ENCODE results near the gene PSMG2. TPM values are rescaled to one million over a fixed set of nuclear protein-coding genes. Genes with fewer than 3 reads are reported as not detected.
A peak's percentile ranks its signal among the peaks of the same experiment; 100 is the strongest.

Gene PSMG2
- total and polyA plus RNA-seq, 2 of the 4 experiments (the other 2 are of a cell fraction), result 34.4 to 59.5 TPM

DNA sequence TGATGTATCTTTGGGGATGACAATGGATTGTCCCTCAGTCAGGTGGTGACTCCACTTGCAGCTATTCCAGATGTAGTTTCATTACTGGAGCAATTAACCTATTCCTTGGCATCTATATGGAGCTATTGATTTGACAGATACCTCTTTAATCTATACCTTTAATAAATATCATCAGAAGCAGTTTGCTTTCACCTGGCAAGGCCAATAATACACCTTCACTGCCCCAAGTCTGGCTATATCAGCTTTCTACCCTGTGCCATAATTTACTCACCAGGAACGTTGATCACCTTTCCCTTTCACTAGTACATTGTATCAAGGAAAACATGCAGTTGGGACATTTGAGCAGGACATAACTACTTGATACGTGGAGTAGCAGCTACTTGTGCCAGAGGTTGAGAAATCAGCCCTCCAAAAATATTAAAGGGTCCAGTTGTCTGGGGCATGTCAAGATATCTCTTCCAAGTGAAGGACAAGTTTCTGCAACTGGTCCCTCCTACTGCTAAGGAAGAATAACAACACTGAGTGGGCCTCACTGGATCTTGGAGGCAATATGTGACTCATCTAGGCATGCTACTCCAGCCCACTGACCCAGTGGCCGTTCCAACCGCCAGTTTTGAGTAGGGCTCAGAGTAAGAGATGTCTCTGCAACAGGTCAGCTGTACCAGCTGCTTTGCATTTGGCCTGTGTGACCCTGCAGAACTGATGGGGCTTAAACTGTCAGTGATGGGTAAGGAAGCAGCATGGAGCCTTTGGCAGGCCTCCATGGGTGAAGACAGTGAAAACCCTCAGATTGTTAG is 67.0 kb downstream of the PSMG2 start:
- peak; percentile 46 for DNase-seq
- Histone ChIP-seq H4K91ac (ENCODE audit: insufficient read depth, low read depth, low read length) (no peak overlapping the region), H3K18ac (ENCODE audit: low read depth, low read length) (no peak overlapping the region), H3K4me2 (ENCODE audit: low read depth, low read length) (no peak overlapping the region), H2BK20ac (ENCODE audit: low read depth, low read length) (no peak overlapping the region), H3K9me3 (ENCODE audit: control insufficient read depth, insufficient read depth, low read length) (no peaks in the 10 kb centered on the region), H2BK120ac (ENCODE audit: low read depth, low read length) (no peak overlapping the region), H3K9me1 (ENCODE audit: insufficient read depth, low read length) (no peaks in the 10 kb centered on the region), H3K4me1 (ENCODE audit: control insufficient read depth, insufficient read depth, low read length) (peaks cover 3% of the 10 kb centered on the region; the same call in 1 of the 2 replicates), H2BK15ac (ENCODE audit: low read depth, low read length) (no peak overlapping the region), H4K5ac (ENCODE audit: low read depth, low read length) (no peak overlapping the region), H4K8ac (ENCODE audit: low read depth in 2 of 2, low read length in 2 of 2) (no peak overlapping the region), H4K20me1 (ENCODE audit: insufficient read depth, low read length) (no peaks in the 10 kb centered on the region), H2AK5ac (ENCODE audit: low read depth, low read length) (no peak overlapping the region), H2AFZ (replicated peaks; ENCODE audit: low read length, poor library complexity) (peak overlapping the region; percentile 44), H3K56ac (ENCODE audit: extremely low read depth, insufficient read depth, low read length) (no peak overlapping the region), H2AK9ac (replicated peaks; ENCODE audit: low read depth, low read length, poor library complexity) (no peak overlapping the region), H3K14ac (replicated peaks; ENCODE audit: low read depth, low read length) (no peak overlapping the region), H2BK5ac (ENCODE audit: low read depth, low read length, poor library complexity, severe bottlenecking) (no peak overlapping the region), H3K36me3 (ENCODE audit: control insufficient read depth, insufficient read depth, low read length) (no peaks in the 10 kb centered on the region), H3K27ac (ENCODE audit: insufficient read depth, low read length) (no peak overlapping the region), H3K79me1 (ENCODE audit: low read depth in 1 of 2, low read length in 2 of 2) (no peaks in the 10 kb centered on the region), H3K9ac (ENCODE audit: low read depth, low read length) (no peak overlapping the region), H3K27me3 (ENCODE audit: control insufficient read depth, insufficient read depth, low read length) (no peaks in the 10 kb centered on the region; the same call in 1 of the 2 replicates), H3K4me3 (ENCODE audit: insufficient read depth, low read depth, low read length) (no peak overlapping the region), H3K23ac (ENCODE audit: low read depth, low read length) (no peak overlapping the region), H3K4ac (ENCODE audit: low read depth, low read length) (no peak overlapping the region)
- ATAC-seq (ENCODE audit: low read depth), result peak; percentile 59
- TF ChIP-seq FOS (IDR thresholded peaks at IDR 0.05; ENCODE audit: low read depth, low read length), result no peak
- TF ChIP-seq RFX5 (IDR thresholded peaks at IDR 0.05; ENCODE audit: low read depth, low read length), result no peak
- no peak for TF ChIP-seq CEBPB (IDR thresholded peaks at IDR 0.05; ENCODE audit: low read depth, low read length)
- TF ChIP-seq SMC3 (IDR thresholded peaks at IDR 0.05; ENCODE audit: low read depth, low read length), result no peak
- no peak for TF ChIP-seq CHD1 (IDR thresholded peaks at IDR 0.05; ENCODE audit: low read depth, low read length)
- TF ChIP-seq MAZ (IDR thresholded peaks at IDR 0.05; ENCODE audit: borderline replicate concordance, low read depth, low read length), result no peak
- no peak for TF ChIP-seq MXI1 (IDR thresholded peaks at IDR 0.05; ENCODE audit: borderline replicate concordance, low read depth, low read length)
- TF ChIP-seq NFE2L2 (IDR thresholded peaks at IDR 0.05; ENCODE audit: low read depth, low read length), result no peak
- TF ChIP-seq, protein P1, sequence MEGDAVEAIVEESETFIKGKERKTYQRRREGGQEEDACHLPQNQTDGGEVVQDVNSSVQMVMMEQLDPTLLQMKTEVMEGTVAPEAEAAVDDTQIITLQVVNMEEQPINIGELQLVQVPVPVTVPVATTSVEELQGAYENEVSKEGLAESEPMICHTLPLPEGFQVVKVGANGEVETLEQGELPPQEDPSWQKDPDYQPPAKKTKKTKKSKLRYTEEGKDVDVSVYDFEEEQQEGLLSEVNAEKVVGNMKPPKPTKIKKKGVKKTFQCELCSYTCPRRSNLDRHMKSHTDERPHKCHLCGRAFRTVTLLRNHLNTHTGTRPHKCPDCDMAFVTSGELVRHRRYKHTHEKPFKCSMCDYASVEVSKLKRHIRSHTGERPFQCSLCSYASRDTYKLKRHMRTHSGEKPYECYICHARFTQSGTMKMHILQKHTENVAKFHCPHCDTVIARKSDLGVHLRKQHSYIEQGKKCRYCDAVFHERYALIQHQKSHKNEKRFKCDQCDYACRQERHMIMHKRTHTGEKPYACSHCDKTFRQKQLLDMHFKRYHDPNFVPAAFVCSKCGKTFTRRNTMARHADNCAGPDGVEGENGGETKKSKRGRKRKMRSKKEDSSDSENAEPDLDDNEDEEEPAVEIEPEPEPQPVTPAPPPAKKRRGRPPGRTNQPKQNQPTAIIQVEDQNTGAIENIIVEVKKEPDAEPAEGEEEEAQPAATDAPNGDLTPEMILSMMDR (conservative IDR thresholded peaks at IDR 0.05; ENCODE audit: low read depth, low read length), result no peak
- TF ChIP-seq, protein P2, sequence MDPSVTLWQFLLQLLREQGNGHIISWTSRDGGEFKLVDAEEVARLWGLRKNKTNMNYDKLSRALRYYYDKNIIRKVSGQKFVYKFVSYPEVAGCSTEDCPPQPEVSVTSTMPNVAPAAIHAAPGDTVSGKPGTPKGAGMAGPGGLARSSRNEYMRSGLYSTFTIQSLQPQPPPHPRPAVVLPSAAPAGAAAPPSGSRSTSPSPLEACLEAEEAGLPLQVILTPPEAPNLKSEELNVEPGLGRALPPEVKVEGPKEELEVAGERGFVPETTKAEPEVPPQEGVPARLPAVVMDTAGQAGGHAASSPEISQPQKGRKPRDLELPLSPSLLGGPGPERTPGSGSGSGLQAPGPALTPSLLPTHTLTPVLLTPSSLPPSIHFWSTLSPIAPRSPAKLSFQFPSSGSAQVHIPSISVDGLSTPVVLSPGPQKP (IDR thresholded peaks at IDR 0.05; ENCODE audit: borderline replicate concordance, low read depth, low read length), result no peak
- TF ChIP-seq RAD21 (IDR thresholded peaks at IDR 0.05; ENCODE audit: low read length), result no peak
- TF ChIP-seq, protein P3, sequence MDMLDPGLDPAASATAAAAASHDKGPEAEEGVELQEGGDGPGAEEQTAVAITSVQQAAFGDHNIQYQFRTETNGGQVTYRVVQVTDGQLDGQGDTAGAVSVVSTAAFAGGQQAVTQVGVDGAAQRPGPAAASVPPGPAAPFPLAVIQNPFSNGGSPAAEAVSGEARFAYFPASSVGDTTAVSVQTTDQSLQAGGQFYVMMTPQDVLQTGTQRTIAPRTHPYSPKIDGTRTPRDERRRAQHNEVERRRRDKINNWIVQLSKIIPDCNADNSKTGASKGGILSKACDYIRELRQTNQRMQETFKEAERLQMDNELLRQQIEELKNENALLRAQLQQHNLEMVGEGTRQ (IDR thresholded peaks at IDR 0.05; ENCODE audit: low read depth, low read length), result no peak
- no peak for TF ChIP-seq MAFK (IDR thresholded peaks at IDR 0.05; ENCODE audit: low read depth, low read length)
- CTCF ChIA-PET, result no interaction called here
- POLR2A ChIA-PET (ENCODE audit: unreplicated experiment), result no interaction called here
- intact Hi-C loops (cut with micrococcal nuclease), result no loop called here
- in situ Hi-C loops (cut with MboI; ENCODE audit: low sequenced_read_pairs), result loop anchor here (25.0 kb wide), 1 partner anchor 867 kb away; no protein-coding TSS in a partner anchor
- WGBS, 2 experiments (ENCODE audit: extremely low coverage in 2 of 2, insufficient read length in 1 of 2), result no CpG with 5 or more reads among the region's 4 CpGs
- no TSS peak for BruUV-seq (replicated peaks)
- dilution Hi-C loops (cut with HindIII; ENCODE audit: low sequenced_read_pairs, unreplicated experiment), result no loop called here

Measured in IMR-90 (cell line).